ENCODE results near the gene ARL10. TPM values are rescaled to one million over a fixed set of nuclear protein-coding genes. Genes with fewer than 3 reads are reported as not detected.

Gene ARL10
- total RNA-seq, 1 donor from 2014 or later = 40.0 TPM

DNA sequence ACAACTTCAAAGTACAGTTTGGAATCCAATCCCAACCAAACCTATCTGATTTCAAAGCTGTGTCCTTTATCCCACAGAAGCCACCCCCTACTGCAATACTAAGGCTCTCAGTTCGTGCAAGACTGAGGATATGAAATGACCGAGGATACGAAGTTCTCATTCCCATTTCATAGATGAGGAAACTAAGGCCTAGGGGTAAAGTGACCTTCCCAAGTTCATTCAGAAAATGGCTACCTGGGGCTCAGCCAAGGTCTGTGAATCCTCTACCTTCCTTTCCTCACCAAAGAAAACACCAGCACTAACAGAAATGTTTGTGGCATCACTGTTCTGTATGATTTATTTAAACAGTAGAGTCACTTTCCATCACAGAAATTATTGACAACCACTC is 9.1 kb upstream of the ARL10 start:
- Mint-ChIP-seq H3K4me1 (peaks cover 18% of the 10 kb centered on the region), H3K27ac (ENCODE audit: unreplicated experiment) (no peak overlapping the region), H3K9me3 (no peaks in the 10 kb centered on the region), H3K4me3 (no peak overlapping the region), H3K27me3 (ENCODE audit: low read depth) (no peaks in the 10 kb centered on the region), H3K36me3 (ENCODE audit: low read depth) (peaks cover 6% of the 10 kb centered on the region)
- no peak for TF ChIP-seq CTCF (conservative IDR thresholded peaks at IDR 0.05)
- DNase-seq (ENCODE audit: low read depth, low spot score) = no peak

DNA sequence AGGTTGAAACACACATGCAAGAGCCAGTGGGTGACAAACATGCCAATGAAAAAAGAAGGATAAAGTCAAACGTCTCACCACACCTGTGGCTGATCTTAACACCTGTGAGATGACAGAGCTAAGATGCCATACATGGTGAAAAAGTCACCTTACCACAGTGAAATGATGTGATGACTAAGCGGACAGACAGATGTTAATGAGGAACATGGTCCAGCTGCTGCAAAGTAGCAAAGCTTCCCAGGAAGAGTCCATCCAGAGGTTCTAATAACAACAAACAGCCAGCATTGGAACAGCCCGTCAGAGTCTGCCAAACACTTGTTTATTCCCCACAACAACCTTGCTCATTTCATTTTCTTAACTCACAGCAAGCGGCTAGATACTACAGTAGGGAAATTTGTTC is 5.6 kb upstream of the ARL10 start:
- no peak for DNase-seq (ENCODE audit: low read depth, low spot score)
- peaks cover 3% of the 10 kb centered on the region for H3K36me3 Mint-ChIP-seq (ENCODE audit: low read depth)
- H3K27ac Mint-ChIP-seq (ENCODE audit: unreplicated experiment) = no peak overlapping the region
- H3K4me1 Mint-ChIP-seq = peaks cover 23% of the 10 kb centered on the region
- H3K27me3 Mint-ChIP-seq (ENCODE audit: low read depth) = peaks cover 17% of the 10 kb centered on the region
- TF ChIP-seq CTCF (conservative IDR thresholded peaks at IDR 0.05) = no peak
- peak overlapping the region; percentile 83 for H3K4me3 Mint-ChIP-seq
- H3K9me3 Mint-ChIP-seq = no peaks in the 10 kb centered on the region

- Mint-ChIP-seq H3K4me1 (peaks cover 23% of the 10 kb centered on the region), H3K27ac (ENCODE audit: unreplicated experiment) (peak overlapping the region; percentile 99), H3K9me3 (no peaks in the 10 kb centered on the region), H3K36me3 (ENCODE audit: low read depth) (peaks cover 3% of the 10 kb centered on the region), H3K27me3 (ENCODE audit: low read depth) (peaks cover 17% of the 10 kb centered on the region), H3K4me3 (peak overlapping the region; percentile 99)
- no peak for TF ChIP-seq CTCF (conservative IDR thresholded peaks at IDR 0.05)
- DNase-seq (ENCODE audit: low read depth, low spot score) = no peak
Measured at GRCh38 chr5:176360894-176361436, 4.3 kb upstream of the ARL10 start.

- Mint-ChIP-seq H3K27ac (ENCODE audit: unreplicated experiment) (peak within 1 kb of the TSS; percentile 99), H3K4me1 (peaks cover 27% of the 10 kb centered on the region), H3K9me3 (no peaks in the 10 kb centered on the region), H3K27me3 (ENCODE audit: low read depth) (peaks cover 19% of the 10 kb centered on the region), H3K36me3 (ENCODE audit: low read depth) (peaks cover 5% of the 10 kb centered on the region), H3K4me3 (peak within 1 kb of the TSS; percentile 99)
- no peak for TF ChIP-seq CTCF (conservative IDR thresholded peaks at IDR 0.05)
- DNase-seq (ENCODE audit: low read depth, low spot score) = peak; percentile 82
Measured at GRCh38 chr5:176361437-176362232, 3.7 kb upstream of the ARL10 start, which contains the start of gene KIAA1191. KIAA1191 (minus strand) TSS chr5:176361764; CDS start chr5:176359508, 2,256 bp downstream.

DNA sequence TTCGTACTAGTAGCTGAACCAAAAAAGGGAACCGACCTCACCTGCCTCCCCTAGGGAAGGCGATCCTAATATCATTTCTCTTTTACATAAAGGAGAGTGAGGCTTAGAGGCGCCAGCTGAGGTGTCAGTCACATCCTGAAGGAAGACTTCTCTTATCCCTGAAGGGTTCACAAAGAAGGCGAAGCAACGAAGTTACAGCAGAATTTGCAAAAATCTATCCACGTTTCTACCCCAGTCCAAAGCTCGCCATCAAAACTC is 3.1 kb upstream of the ARL10 start:
- no peaks in the 10 kb centered on the region for H3K9me3 Mint-ChIP-seq
- H3K4me3 Mint-ChIP-seq = peak overlapping the region; percentile 99
- H3K27ac Mint-ChIP-seq (ENCODE audit: unreplicated experiment) = no peak overlapping the region
- TF ChIP-seq CTCF (conservative IDR thresholded peaks at IDR 0.05) = no peak
- H3K4me1 Mint-ChIP-seq = peaks cover 29% of the 10 kb centered on the region
- DNase-seq (ENCODE audit: low read depth, low spot score) = no peak
- peaks cover 19% of the 10 kb centered on the region for H3K27me3 Mint-ChIP-seq (ENCODE audit: low read depth)
- H3K36me3 Mint-ChIP-seq (ENCODE audit: low read depth) = peaks cover 6% of the 10 kb centered on the region
